ENCODE results near the gene PPIP5K1. TPM values are rescaled to one million over a fixed set of nuclear protein-coding genes. Genes with fewer than 3 reads are reported as not detected.
"Not testable (repeated sequence)": the region's sequence is repeated elsewhere in the genome, so short reads cannot be mapped to it uniquely, and the experiment has no call there.

Gene PPIP5K1
- 10 to 100 TPM; 48.5 to 55.9 TPM for total RNA-seq

DNA sequence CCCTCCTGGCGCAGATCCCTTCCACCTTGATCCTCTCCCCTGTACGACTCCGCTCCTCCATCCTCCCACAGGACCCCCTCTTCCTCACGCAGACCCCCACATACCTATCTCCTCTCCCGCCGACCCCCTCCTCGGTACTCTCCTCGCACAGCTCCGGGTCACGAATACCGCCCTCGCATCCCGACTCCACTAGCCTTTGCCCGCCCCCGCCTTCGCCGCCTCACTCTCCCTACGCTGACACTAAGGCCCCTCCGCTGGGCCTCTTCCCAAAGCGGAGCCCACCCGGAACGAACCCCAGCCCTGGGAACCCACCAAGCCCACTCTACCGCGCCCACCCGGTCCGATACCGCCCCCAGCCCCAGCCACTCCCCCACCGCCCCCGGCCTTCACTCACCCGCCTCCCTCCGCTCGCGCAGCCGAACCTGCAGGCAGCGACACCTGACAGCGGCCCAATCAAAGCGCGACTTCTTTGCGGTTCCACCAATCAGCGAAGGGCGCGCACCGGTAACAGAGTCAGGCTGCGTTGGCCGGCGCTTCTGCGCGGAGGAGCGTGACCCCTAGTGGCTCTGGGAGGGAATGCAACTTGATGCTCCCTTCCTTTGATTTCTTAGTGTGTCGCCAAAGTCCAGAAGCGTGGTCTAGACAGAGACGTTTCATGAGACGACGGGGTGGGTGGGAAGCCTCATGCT is at the start of gene PPIP5K1:
Gene PPIP5K1, minus strand, starts transcription at position 431 of the 689 bp plus-strand sequence. CDS start 5,704 bp downstream, outside the sequence.
- CTCF ChIA-PET; H3K27me3 Mint-ChIP-seq; H3K4me1 Mint-ChIP-seq (ENCODE audit: low read depth); H3K27ac Mint-ChIP-seq; intact Hi-C loops (cut with micrococcal nuclease); POLR2A ChIA-PET; H3K4me3 Mint-ChIP-seq; H3K9me3 Mint-ChIP-seq; H3K36me3 Mint-ChIP-seq (ENCODE audit: low read depth); DNase-seq: not testable (repeated sequence)
- ATAC-seq: peak; percentile 96

DNA sequence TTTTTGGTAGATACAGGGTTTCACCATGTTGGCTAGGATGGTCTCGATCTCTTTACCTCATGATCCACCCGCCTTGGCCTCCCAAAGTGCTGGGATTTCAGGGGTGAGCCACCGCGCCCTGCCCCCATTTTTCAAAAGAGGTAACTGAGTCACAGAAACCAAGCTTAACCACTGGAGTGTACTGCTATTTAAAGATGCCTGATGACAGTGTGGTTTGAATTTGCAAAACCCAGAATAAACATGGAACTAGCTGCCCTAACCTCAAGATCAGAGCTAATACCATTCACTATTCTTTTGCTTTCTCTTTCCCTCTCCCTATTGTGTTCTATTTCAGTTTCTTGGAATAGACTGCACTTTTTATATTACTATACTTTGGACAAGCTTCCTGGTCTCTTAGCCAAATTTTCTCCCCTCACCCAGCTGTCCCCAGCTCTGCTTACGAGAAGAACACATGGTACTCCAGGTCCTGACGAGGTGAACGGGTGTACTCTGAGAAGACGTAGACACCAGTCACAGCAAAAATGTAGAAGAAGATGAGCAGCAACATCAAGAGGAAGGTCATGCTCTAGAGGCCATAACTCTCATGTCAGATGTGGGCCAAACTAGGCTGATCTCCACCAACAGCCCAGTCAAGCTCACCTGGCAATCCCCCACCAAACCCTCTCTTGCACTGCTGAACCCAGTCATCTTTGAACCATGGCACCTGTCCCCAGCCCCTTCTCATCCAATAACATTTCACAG is 48.6 kb upstream of the PPIP5K1 start:
- H3K4me3 Mint-ChIP-seq; POLR2A ChIA-PET; H3K27ac Mint-ChIP-seq; ATAC-seq; H3K4me1 Mint-ChIP-seq (ENCODE audit: low read depth); H3K27me3 Mint-ChIP-seq; DNase-seq; H3K36me3 Mint-ChIP-seq (ENCODE audit: low read depth); CTCF ChIA-PET; H3K9me3 Mint-ChIP-seq; intact Hi-C loops (cut with micrococcal nuclease): not testable (repeated sequence)

DNA sequence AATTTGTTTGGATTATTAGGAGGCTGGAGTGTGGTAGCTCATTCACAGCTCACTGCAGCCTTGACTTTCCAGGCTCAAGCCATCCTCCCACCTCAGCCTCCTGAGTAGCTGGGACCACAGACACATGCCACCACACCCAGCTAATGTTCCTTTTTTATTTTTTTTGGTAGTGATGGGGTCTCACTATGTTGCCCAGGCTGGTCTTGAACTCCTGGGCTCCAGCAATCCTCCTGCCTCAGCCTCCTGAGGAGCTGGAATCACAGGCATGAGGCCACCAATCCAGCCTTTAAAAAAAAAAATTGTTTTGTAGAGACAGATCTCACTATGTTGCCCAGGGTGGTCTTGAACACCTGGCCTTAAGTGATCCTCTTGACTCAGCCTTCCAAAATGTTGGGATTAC is 36.9 kb upstream of the PPIP5K1 start:
- H3K36me3 Mint-ChIP-seq (ENCODE audit: low read depth); H3K9me3 Mint-ChIP-seq; H3K4me3 Mint-ChIP-seq; intact Hi-C loops (cut with micrococcal nuclease); ATAC-seq; H3K4me1 Mint-ChIP-seq (ENCODE audit: low read depth); H3K27me3 Mint-ChIP-seq; DNase-seq; CTCF ChIA-PET; H3K27ac Mint-ChIP-seq: not testable (repeated sequence)
- POLR2A ChIA-PET: interaction anchor here (0.6 kb wide), 1 partner anchor 126 kb away, joined by 3 read pairs; no protein-coding TSS in a partner anchor

DNA sequence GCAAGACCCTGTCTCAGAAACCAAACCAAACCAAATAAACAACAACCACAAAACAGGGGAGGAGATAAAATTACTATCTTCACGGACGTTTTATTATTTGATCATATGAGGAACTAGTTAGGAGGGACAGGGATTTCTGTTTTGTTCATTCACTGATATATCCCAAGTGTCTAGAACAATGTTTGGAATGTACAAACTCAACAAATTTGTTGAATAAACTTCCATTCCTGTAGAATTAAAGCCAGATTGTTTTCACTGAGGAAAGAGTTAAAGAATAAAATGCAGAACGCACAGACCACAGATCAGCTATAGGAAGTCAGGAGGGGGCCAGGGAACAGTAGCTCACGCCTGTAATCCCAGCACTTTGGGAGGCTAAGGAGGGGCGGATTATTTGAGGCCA is 35.1 kb upstream of the PPIP5K1 start:
- Mint-ChIP-seq H3K4me1 (ENCODE audit: low read depth) (no peaks in the 10 kb centered on the region), H3K36me3 (ENCODE audit: low read depth) (no peaks in the 10 kb centered on the region), H3K4me3 (no peak overlapping the region), H3K27me3 (peaks cover 6% of the 10 kb centered on the region), H3K9me3 (no peaks in the 10 kb centered on the region), H3K27ac (no peak overlapping the region)
- POLR2A ChIA-PET: no interaction called here
- CTCF ChIA-PET: no interaction called here
- TF ChIP-seq, protein P1, sequence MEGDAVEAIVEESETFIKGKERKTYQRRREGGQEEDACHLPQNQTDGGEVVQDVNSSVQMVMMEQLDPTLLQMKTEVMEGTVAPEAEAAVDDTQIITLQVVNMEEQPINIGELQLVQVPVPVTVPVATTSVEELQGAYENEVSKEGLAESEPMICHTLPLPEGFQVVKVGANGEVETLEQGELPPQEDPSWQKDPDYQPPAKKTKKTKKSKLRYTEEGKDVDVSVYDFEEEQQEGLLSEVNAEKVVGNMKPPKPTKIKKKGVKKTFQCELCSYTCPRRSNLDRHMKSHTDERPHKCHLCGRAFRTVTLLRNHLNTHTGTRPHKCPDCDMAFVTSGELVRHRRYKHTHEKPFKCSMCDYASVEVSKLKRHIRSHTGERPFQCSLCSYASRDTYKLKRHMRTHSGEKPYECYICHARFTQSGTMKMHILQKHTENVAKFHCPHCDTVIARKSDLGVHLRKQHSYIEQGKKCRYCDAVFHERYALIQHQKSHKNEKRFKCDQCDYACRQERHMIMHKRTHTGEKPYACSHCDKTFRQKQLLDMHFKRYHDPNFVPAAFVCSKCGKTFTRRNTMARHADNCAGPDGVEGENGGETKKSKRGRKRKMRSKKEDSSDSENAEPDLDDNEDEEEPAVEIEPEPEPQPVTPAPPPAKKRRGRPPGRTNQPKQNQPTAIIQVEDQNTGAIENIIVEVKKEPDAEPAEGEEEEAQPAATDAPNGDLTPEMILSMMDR (IDR thresholded peaks at IDR 0.05): no peak
- ATAC-seq: no peak
- DNase-seq: no peak
- intact Hi-C loops (cut with micrococcal nuclease): no loop called here

DNA sequence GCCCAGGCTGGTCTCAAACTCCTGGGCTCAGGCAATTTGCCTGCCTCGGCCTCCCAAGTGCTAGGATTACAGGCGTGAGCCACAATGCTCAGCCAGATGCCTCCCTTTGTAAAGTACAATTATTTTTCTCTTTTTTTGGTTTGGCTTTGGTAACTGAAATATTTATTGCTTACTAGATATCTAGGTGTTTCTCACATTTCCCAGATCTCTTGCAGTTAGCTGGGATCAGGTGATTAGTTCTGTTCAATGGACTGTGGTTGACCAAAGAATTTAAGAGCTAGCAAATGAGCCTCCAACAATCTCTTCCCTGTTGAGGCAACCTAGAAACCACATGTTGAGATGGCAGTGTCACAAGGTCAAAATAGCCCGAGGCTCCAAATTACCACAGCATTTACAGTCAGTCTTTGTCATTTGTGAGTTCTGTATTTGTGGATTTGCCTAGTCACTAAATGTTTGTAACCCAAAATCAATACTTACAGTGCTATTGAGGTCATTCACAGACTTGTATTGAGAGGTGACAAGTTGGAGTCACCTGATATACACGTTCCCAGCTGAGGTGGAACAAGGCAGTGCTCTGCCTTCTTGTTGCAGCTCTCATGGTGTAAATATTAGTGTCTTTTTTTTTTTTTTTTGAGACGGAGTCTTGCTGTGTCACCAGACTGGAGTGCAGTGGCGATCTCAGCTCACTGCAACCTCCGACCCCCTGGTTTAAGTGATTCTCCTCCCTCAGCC is 32.2 kb upstream of the PPIP5K1 start:
- CTCF ChIA-PET; H3K9me3 Mint-ChIP-seq; ATAC-seq; intact Hi-C loops (cut with micrococcal nuclease); H3K27ac Mint-ChIP-seq; H3K4me1 Mint-ChIP-seq (ENCODE audit: low read depth); DNase-seq; POLR2A ChIA-PET; H3K27me3 Mint-ChIP-seq; H3K4me3 Mint-ChIP-seq; H3K36me3 Mint-ChIP-seq (ENCODE audit: low read depth): not testable (repeated sequence)

DNA sequence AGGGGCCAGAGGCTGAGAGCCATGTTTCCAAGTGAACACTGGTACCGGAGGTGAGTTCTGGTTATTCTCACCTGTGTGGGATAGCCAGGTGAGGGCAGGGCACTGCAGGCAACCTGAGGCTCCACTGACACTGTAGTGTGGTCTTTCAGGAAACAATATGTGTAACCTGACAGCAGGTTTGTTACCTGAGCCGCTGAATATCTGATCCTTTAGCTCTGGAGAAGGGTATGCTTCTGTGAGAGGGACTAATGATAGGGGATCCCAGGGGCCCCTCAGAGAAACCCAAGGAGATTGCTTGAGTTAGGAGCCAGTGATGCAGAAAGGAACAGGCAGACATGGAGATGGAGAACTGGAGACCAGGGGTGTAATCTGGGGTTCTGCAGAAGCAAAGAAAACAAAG is 28.7 kb upstream of the PPIP5K1 start, which contains the start of gene STRC:
Gene STRC, minus strand, starts transcription at position 101 of the 400 bp plus-strand sequence. Its CDS starts 78 bp downstream, at position 23.
- POLR2A ChIA-PET; H3K27me3 Mint-ChIP-seq; H3K4me1 Mint-ChIP-seq (ENCODE audit: low read depth); H3K27ac Mint-ChIP-seq; H3K9me3 Mint-ChIP-seq; intact Hi-C loops (cut with micrococcal nuclease); DNase-seq; CTCF ChIA-PET; ATAC-seq; H3K36me3 Mint-ChIP-seq (ENCODE audit: low read depth); H3K4me3 Mint-ChIP-seq: not testable (repeated sequence)

DNA sequence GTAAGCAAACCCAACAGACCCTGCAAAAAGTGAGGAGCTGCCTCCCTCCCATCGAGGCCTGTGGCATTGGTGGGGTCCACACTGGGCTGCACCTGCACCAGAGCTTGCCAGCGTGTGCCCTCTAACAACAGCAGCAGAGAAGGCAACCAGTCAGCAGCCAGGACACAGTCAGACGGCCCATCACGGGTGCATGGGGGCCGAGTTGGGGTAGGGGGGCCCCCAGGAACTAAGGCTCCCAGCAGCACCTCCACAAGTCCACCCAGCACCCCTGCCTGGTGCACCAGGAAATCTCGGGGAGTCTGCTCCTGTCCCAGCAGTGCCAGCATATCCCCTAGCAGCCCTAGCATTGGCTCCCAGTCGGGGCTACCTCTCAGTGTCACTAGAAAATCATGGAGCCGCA is 27.7 kb upstream of the PPIP5K1 start:
- H3K36me3 Mint-ChIP-seq (ENCODE audit: low read depth); ATAC-seq; H3K27ac Mint-ChIP-seq; H3K4me3 Mint-ChIP-seq; H3K27me3 Mint-ChIP-seq; POLR2A ChIA-PET; intact Hi-C loops (cut with micrococcal nuclease); H3K9me3 Mint-ChIP-seq; H3K4me1 Mint-ChIP-seq (ENCODE audit: low read depth); CTCF ChIA-PET; DNase-seq: not testable (repeated sequence)

DNA sequence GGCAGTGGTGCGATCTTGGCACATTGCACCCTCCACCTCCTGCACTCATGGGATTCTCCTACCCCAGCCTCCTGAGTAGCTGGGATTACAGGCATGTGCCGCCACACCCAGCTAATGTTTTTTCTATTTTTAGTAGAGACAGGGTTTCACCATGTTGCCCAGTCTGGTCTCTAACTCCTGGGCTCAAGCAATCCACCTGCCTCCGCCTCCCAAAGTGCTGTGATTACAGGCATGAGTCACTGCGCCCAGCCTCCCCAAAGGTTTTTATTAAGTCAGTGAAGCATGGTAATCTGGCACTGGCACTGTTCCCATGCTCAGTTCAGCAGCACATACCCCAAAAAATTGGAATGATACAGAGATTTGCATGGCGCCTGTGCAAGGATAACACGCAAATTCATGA is 12.2 kb upstream of the PPIP5K1 start:
- H3K9me3 Mint-ChIP-seq; H3K4me1 Mint-ChIP-seq (ENCODE audit: low read depth); CTCF ChIA-PET; DNase-seq; intact Hi-C loops (cut with micrococcal nuclease); H3K36me3 Mint-ChIP-seq (ENCODE audit: low read depth); POLR2A ChIA-PET; H3K27ac Mint-ChIP-seq; H3K4me3 Mint-ChIP-seq; ATAC-seq: not testable (repeated sequence)
- H3K27me3 Mint-ChIP-seq: peaks cover 17% of the 10 kb centered on the region

DNA sequence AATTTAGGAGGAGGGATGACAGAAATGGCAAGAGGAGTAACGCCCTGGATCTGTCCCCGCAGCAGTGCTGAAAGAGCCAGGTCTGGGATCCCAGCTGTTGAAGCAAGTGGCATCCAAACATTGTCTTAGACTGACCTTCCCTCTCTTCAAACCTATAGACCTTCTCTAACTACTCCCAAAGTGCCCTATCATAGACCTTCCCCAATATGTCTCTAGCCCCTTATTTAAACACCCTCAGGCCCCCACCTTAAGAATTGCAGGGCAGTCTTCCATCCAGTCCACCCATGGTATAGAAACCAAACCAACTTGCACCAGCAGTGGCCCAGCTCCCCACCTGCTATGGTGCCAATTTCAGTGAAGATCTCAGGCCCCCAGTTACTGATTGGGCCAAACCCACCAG is 10.2 kb upstream of the PPIP5K1 start:
- POLR2A ChIA-PET; DNase-seq; H3K9me3 Mint-ChIP-seq; intact Hi-C loops (cut with micrococcal nuclease); H3K27ac Mint-ChIP-seq; H3K4me3 Mint-ChIP-seq; H3K36me3 Mint-ChIP-seq (ENCODE audit: low read depth); ATAC-seq; H3K4me1 Mint-ChIP-seq (ENCODE audit: low read depth): not testable (repeated sequence)
- CTCF ChIA-PET: interaction anchor here (0.6 kb wide), 1 partner anchor 650 kb away, joined by 3 read pairs; no protein-coding TSS in a partner anchor
- H3K27me3 Mint-ChIP-seq: peaks cover 23% of the 10 kb centered on the region

DNA sequence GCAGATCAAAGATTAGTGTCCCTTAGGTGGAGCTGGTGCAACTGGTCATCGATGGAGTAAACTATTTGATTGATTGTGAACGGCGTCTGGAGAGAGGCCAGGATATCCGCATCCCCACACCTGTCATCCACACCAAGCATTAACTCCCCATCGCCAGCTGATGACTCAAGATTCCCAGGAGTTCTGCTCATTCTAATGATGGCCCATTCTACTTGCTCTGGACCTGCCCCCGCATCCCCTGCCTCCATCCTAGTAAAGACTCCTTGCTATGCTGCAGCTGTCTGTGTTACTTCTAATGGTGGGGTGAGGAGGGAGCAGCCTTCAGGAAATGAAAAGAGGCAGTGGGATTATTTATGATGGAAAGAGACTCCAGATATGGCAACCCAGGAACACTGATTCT is 9.1 kb upstream of the PPIP5K1 start:
- H3K36me3 Mint-ChIP-seq (ENCODE audit: low read depth); H3K9me3 Mint-ChIP-seq; POLR2A ChIA-PET; DNase-seq; CTCF ChIA-PET; H3K4me3 Mint-ChIP-seq; intact Hi-C loops (cut with micrococcal nuclease); H3K27ac Mint-ChIP-seq; ATAC-seq; H3K4me1 Mint-ChIP-seq (ENCODE audit: low read depth): not testable (repeated sequence)
- H3K27me3 Mint-ChIP-seq: peaks cover 20% of the 10 kb centered on the region
